ENCODE data around the gene SLX4IP.
"Not testable (repeated sequence)": the region's sequence is repeated elsewhere in the genome, so short reads cannot be mapped to it uniquely, and the experiment has no call there.

Gene SLX4IP

DNA sequence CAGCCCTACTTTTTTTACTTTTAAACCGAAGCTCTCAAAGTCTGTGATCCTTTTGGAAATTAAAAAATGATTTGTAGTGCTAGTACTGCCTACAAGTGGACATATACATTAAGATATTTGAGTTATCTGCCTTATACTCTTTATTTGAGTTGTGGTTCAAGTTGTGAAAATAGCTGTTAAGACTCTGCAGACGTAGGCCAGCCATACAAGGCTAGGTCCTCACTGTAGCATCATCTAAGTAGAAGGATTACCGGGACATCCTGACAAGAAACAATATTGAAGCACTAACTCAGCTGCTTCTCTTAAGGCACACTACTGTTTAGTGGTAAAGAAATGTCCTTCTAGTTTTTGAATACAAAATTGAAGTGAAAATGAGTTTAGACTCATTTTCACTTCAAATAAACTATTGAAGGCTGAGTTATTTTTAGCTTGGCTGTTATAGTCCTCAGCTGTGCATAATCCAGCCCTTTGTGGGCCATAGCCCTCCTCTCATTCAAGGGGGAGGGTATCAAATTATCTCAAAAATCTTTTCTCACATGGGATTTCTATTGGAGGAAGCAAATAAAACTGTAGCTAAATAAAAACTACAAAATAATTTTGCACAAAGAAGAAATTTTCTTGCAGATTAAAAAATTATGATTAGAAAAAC is 170.6 kb downstream of the SLX4IP start:
- DNase-seq (ENCODE audit: low spot score) = no peak

DNA sequence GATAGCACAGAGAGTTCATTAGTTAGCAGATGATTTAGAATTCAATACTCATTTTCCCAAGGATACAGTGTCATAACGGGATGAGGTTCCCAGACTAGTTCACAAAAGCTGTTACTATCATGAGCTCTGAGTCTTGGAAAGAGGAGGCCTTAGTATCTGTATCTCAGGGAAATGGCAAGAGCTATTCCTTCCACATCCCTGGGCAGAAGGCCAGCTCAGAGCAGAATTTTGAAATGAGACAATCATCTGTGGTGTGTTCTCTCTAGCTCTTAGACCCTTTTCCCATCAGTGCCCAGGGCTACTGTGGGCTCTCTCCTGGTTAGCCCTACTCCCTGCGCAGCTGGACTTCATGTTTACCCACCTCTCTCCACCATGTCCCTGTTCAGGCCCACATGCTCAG is 174.2 kb downstream of the SLX4IP start:
- DNase-seq (ENCODE audit: low spot score) = no peak

DNA sequence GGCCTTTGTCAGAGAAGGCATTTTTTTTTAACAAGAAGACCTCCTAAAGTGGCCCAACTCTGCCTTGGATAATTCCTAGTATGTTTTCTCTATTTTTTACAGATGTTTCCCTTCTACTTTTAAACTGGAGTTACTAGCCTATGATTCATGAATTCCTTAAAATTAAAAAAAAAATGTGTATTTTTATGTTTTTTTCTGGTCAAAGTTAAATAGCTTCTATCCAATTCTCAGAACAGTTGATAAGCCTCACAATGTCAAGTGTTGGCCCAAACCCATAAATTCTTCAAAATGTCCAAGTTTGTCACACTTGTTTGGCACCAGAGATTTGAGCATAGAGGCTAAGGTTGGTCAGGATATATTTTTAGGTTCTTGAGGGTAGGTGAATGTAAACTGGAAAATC is 174.7 kb downstream of the SLX4IP start:
- no peak for DNase-seq (ENCODE audit: low spot score)

DNA sequence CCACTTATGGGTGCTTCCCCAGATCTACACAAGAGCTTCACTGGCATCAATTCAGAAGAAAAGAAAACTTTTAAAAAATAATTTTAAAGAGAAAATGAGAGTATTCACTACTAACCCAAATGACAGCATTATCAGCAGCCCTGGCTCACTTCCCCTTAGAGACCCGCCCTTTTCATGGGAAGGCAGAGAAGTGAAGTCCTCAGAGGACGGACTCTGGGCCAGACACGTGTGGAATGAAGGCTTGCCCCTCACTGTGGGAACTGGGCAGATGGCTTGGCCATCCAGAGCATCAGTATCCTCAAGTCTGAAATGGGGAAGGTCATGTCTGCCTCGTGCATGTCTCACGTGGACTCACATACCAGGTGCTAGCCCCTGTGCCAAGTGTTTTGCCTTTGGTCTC is 175.1 kb downstream of the SLX4IP start:
- no peak for DNase-seq (ENCODE audit: low spot score)

DNA sequence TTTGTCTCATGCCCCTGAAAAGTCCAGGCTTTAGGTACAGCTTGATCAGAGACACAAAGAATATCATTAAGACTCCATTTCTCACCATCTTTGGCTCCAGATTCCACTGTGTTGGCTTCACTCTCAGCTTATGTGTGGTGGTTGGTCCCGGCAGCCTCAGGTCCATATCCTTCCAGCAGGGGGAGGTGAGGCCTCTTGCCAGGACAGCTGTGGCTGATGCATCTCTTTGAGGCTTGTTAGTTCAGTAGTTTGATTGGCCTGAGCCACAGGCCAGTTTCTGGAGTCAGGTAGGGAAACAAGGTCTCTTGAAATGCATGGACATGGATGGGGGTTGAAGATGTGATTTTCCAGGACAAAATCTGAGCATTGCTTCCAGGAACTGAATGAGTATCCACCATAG is 176.3 kb downstream of the SLX4IP start:
- DNase-seq (ENCODE audit: low spot score) = peak; percentile 22

DNA sequence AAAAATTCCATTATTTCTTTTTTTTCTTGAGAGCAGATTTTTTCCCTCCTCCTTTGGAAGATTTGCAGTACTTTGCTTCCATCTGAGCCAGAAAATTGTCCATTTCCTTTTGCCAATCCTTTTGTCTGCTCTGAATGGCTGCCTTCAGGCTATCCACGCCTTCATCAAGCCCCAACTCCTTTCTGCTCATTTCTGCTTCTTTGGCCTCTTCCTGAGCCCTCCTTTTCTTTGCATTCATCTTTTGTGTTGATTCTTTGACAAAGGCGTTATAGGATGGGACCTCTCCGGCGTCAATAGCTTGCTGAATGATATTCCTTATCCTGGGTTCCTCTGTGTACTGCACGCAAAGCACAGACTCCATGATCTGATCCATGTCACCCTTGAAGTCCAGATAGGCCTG is 178.3 kb downstream of the SLX4IP start:
- DNase-seq (ENCODE audit: low spot score) = not testable (repeated sequence)

DNA sequence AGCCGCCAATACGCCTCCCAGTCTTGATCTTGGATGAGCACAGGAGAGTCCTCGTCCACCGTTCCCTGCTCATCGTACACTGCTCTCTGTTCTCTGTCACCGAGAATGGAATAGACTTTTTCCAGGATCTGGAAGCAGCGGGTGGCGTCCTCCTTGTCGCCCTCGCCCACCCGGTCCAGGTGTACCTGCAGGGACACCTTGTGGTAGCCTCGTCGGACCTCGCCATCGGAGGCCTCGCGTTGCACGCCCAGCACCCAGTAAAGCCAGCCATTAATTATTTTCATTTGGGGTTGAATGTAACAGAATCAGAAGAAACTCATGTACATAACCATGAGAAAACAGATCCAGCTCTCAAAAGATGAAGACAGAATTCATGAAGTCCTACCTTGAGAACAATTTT is 178.8 kb downstream of the SLX4IP start:
- DNase-seq (ENCODE audit: low spot score) = no peak

DNA sequence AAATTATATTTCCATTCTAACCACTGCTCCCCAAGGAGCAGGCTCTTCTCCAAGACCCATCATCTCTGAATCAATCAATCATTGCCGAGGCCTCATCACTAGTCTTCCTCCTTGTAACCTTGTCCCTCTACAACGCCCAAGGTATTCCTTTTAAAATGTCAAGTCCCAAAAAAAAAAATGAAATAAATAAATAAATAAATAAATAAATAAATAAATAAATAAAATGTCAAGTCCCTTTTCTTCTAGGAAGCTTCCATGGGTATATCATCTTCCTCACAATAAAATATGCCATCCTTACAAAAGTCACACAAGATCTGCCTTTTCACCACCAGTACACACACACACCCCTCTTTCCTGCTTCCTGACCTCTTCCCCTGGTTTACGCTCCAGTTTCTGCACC is 181.1 kb downstream of the SLX4IP start:
- no peak for DNase-seq (ENCODE audit: low spot score)

DNA sequence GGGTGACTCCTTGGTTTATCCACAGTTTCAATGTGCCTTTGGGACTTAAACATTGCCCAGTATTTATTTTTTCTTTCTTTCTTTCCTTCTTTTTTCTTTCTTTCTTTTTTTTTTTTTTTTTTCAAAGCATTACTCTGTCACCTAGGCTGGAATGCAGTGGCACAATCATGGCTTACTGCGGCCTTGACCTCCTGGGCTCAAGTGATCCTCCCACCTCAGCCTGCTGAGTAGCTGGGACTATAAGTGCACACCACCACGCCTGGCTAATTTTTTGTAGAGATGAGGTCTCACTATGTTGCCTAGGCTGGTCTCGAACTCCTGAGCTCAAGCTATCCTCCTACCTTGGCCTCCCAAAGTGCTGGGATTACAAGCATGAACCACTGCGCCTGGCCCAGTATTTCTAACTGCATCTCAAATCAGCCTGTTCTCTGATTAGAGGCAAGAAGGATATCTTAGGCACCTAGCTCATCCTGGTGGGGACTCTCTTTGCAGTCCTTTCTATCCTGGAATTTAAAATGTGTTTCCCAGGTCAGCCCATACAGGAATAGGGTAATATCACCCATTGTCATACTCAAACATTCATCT is 182.5 kb downstream of the SLX4IP start:
- not testable (repeated sequence) for DNase-seq (ENCODE audit: low spot score)

DNA sequence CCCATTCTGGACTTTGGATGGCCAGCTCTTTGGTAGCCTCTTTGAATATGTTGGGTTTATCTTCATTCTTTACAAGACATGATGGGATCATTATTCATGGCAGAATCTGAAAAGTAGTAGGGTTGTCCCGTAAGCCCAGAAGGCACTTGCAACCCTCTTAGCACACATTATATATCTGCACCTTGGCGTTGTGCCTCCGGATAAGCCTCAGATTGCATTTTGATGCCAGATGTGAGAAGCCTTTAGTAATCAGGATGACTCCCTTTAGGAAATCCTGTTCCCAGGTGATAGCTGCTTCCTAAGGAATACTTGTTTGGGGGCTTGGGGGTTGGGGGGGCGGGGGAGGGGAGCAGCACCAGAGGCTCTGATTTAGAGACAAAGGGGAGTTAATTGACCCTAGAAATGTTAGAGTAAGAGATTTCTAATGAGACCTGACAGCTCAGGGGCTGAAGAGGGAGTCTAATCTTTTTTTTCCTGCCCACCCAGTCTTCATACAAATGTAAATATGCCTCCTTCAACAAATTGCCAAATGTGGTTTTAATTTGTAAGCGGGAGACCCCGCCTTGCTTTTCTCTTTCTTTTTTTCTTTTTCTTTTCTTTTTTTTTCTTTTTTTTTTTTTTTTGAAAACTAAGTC is 183.6 kb downstream of the SLX4IP start:
- no peak for DNase-seq (ENCODE audit: low spot score)

DNA sequence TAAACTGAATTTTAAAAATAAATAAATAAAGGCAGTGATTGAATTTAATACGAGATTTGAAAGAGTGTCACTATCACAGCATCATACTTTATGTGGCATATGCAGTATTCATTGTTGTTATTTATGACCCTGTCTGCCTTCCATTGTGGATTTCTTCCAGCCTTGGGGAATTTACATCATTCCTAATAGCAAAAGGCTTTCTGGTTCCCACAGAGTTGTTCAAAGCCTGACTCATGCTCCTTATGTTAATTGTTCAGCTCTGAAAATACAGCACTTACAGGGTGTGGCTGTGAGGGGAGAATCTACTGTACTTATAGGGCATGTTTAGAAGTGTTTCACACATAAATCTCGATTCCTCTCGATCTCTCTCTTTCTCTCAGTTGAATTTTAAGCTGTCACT is 184.3 kb downstream of the SLX4IP start:
- peak; percentile 37 for DNase-seq (ENCODE audit: low spot score)

DNA sequence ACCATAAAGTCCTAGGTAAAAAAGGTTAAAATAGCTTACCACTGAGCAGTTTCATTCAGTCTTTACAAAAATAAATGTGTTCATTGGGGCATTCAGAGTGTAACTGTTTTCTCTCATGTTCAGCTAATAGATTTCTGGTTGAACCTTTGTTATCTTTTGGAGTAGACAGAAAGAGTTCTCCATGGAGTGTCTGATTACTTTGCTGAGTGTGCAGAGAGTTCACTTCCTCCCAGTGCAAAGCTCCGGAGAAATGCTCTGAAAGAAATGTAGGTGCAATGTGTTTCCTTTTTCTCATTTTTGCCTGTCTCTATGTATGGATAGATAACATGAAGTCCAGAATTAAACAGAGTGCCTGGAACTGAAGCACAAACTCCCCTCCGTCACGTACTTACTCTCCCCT is 186.0 kb downstream of the SLX4IP start:
- no peak for DNase-seq (ENCODE audit: low spot score)

DNA sequence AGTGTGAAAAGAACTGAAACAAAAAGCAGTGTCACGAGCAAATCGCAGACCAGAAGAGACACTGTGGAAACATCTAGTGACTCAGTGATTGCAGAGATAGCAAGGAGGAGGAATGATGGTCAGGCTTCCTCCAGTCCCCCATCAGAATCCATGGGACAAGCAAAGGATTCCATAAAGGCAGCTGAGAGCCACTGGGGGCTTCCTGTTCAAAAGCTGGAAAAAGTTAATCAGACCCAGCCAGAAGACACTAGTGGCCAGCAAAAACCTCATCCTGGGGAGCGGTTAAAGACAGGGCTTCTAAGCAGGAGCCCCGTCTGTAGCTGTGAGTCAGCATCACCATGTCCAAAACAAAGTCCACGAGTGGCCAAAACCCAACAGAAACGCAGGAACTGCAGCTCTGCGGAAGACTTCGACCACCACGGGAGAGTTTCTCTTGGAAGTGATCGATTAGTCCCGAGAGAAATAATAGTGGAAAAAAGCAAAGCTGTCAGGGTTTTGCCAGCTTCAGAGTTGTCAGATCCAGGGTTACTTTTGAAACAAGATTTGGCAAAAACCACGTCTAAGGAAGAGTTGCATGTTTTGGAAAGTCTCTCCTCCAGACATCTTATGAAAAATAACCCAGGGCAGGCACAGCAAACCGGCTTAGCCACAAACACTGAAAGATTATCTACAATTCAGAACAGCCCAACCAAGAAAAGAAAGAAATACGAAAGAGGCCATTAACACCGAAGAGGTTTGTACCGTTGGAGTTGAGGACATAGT is 187.7 kb downstream of the SLX4IP start:
- no peak for DNase-seq (ENCODE audit: low spot score)

DNA sequence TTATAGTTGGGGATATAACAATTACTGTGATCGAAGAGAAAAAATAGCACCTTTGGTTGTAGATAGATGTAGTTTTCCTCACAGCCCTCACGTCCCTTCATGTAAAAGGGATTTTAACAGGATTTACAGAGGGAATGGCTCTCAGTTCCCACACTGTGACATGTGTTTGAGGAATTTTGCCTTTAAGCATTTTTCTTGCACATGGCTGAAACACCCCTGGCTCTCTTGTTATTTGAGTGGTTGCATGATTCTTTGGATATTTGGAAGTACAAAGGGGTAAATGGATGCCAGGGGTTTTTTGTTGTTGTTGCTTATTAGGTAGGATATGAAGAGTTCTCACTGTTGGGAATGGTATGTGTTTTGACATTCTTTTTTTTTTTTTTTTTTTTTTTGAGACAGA is 190.5 kb downstream of the SLX4IP start:
- DNase-seq (ENCODE audit: low spot score) = no peak

DNA sequence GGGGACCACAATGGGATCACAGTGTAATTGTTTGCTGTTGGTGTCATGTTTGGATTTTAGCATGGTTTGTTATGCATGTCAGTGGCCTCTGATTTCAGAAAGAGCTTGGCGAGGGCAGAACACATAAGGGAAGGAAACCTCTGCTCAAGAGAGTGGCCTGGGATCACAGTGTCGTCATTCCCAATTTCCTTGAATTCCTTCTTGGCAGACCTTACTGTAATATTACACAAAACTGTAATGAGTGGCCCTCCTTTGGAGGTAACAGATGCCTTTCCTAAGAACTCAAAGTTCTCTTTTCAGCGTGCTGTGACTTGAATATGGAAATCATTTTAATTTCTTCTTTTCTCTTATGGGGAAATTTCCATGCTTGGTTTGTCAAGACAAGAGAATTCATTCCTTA is 191.8 kb downstream of the SLX4IP start:
- no peak for DNase-seq (ENCODE audit: low spot score)

DNA sequence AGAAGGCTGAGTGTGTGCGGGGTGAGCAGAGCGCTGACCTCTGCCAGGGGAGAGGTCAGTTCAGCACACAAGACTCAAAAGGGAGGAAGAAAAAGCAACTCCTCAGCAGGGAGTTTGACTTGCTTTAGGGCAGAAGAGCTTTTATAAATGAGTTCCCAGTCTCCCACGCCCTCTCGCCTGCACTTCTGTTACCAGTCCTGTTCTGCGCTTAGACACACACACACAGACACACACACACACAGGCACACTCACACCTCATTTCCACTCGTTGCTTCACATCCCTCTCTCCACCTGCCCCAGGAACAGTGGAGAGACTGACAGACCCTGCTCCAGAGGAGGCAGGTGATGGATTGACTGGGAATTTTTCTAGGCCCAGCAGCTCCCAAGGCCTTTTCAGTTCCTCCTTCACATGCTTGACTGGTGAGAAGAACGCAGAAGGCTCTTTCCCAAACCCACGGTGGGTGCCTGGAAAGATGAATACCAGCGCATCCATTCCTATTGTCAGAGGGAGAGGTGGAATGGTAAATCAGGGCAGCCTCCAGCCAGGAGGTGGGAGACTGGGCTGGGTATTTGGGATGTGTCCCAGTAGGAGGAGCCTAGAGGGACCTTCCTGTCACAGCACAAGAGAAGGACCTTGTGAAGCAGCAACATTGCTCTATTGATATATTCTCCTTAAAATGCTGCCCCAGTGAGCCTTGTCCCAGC is 195.0 kb downstream of the SLX4IP start:
- DNase-seq (ENCODE audit: low spot score) = no peak

DNA sequence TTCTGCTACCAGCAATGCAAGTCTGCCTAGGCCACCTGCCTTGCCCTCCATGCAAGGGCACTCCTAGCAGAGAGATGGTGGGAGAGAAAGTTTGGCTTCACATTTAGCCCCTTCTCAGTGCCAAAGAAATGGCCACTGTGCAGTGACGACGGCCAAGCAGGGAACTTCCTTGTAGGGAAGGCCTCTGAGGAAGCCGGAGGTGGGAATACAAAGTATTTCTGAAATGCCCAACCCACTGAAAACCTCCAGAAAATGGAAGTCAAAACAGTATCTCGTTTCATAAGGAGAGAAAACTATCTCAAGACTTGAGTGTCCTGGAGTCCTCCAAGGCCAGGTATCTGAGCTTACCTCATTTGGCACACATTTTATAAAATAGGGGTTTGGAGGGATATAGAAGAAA is 196.0 kb downstream of the SLX4IP start:
- DNase-seq (ENCODE audit: low spot score) = no peak

DNA sequence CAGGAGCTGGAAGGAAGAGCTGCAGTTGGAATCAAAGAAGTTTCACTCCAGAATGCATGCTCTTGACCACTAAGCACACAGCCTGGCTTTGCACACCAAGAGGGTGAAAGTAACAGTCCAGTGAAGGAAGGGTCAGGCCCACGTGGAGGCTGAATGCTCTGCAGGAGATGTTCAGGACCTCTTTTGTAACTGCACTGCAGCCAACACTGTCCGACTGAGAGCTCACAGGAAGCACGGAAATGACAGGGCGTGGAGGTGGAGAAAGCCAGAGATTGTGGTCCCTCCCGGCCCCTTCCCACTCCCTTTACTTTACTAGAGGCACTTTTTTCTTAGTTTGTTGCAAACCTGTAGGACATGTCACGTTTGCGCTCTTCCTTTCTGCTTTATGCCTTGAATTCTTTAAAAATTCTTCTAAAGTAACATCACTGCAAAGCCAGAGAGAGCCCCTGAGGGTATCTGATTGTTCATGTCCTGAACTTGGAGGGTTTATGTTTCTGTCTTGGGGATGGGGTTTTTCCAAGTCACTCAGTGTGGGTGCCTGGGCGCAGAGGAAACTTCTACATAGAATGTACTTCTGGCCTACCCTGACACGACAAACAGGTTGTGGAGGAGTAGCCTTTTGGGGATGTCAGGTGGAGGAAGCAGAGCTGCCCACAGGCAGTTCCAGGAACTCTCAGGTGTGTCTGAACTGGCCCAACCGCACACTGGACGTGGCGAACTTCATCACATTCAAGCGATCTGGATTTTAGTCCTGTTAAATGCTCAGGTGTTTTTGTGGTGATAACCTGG is 197.8 kb downstream of the SLX4IP start:
- no peak for DNase-seq (ENCODE audit: low spot score)

DNA sequence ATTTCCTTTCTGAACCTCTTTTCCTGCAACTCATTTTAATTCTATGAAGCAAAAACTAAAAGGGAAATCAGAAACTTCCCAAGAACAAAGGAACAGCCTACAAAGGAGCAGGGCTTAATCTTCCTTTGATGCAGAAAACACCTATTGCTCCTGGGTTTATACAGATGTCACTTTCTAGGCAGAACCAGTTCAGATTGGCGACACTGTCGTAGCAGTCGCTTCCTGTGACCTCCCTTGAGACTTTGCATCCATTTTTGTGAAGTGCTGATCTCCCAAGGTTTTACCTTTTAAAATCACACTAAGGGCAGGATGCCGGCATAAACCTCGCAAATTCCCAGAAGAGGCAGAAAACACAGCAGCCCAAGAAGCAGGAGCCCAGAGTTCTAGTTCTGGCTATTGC is 198.6 kb downstream of the SLX4IP start:
- DNase-seq (ENCODE audit: low spot score) = no peak

DNA sequence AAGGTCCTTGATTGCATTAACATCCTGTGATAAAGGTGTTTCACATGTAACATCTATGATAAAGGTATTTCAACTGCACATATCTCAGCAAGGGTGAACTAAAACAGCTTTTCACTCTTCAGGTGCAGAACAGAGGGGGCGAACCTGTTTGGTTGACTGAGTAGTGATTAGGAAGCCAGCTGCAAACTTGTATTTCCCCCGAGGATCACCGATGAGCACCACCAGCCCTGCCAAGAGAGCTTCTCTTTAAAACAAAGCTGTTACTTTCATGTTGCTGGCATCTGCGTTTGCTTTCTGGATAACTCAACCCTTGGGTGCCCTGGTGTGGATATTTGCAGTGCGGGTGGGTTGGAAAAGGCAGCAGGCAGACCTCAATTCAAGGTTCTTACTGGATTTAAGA is 199.1 kb downstream of the SLX4IP start:
- DNase-seq (ENCODE audit: low spot score) = no peak

DNA sequence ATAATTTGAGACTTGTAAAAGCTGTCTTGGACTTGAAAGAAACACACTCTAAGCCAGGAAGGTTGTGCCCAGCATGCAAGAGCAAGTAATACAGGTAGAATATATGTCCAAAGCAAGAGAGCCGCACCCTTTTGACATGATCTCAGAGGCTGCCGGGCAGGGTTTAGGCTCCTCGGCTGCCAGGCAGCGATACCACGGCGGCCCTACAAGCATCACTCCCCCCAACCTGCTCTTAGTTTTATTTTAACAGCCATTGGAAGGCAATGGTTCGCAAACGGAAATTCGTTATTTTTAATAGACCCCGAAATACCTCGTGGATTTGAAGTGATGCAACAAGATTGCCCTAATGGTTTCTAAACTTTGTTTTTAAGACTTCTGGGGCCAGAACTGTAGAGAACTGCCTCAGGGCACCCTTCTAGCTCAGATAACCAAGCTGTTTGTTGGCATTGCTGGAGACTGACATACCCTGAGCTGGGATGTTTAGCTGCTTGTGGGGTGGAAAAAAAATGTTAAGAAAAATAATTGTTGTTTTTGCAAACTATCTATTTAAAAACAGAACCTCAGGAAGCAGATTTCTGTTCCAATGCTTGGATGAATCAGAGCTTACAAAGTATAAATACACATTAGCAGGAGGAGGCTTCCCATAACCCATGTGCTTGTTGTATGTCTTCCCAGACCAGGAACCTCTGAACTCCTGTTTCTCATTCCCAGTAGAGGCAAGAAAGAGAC is 199.7 kb downstream of the SLX4IP start:
- no peak for DNase-seq (ENCODE audit: low spot score)
